ENCODE measurements around the gene KCNB1.

GRCh38 chr20:49381558-49382493 lies 100.6 kb downstream of the KCNB1 start:
- TF ChIP-seq, protein P1, sequence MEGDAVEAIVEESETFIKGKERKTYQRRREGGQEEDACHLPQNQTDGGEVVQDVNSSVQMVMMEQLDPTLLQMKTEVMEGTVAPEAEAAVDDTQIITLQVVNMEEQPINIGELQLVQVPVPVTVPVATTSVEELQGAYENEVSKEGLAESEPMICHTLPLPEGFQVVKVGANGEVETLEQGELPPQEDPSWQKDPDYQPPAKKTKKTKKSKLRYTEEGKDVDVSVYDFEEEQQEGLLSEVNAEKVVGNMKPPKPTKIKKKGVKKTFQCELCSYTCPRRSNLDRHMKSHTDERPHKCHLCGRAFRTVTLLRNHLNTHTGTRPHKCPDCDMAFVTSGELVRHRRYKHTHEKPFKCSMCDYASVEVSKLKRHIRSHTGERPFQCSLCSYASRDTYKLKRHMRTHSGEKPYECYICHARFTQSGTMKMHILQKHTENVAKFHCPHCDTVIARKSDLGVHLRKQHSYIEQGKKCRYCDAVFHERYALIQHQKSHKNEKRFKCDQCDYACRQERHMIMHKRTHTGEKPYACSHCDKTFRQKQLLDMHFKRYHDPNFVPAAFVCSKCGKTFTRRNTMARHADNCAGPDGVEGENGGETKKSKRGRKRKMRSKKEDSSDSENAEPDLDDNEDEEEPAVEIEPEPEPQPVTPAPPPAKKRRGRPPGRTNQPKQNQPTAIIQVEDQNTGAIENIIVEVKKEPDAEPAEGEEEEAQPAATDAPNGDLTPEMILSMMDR (IDR thresholded peaks at IDR 0.05; ENCODE audit: low read depth, low read length, missing input control): no peak
- peak; percentile 55 to 66 for TF ChIP-seq RAD21 (IDR thresholded peaks at IDR 0.05)
- TF ChIP-seq YY1 (IDR thresholded peaks at IDR 0.05): no peak
- TF ChIP-seq JUND (IDR thresholded peaks at IDR 0.05): no peak
- TF ChIP-seq, protein P2, sequence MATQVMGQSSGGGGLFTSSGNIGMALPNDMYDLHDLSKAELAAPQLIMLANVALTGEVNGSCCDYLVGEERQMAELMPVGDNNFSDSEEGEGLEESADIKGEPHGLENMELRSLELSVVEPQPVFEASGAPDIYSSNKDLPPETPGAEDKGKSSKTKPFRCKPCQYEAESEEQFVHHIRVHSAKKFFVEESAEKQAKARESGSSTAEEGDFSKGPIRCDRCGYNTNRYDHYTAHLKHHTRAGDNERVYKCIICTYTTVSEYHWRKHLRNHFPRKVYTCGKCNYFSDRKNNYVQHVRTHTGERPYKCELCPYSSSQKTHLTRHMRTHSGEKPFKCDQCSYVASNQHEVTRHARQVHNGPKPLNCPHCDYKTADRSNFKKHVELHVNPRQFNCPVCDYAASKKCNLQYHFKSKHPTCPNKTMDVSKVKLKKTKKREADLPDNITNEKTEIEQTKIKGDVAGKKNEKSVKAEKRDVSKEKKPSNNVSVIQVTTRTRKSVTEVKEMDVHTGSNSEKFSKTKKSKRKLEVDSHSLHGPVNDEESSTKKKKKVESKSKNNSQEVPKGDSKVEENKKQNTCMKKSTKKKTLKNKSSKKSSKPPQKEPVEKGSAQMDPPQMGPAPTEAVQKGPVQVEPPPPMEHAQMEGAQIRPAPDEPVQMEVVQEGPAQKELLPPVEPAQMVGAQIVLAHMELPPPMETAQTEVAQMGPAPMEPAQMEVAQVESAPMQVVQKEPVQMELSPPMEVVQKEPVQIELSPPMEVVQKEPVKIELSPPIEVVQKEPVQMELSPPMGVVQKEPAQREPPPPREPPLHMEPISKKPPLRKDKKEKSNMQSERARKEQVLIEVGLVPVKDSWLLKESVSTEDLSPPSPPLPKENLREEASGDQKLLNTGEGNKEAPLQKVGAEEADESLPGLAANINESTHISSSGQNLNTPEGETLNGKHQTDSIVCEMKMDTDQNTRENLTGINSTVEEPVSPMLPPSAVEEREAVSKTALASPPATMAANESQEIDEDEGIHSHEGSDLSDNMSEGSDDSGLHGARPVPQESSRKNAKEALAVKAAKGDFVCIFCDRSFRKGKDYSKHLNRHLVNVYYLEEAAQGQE (IDR thresholded peaks at IDR 0.05): peak; percentile 41
- TF ChIP-seq, protein P3, sequence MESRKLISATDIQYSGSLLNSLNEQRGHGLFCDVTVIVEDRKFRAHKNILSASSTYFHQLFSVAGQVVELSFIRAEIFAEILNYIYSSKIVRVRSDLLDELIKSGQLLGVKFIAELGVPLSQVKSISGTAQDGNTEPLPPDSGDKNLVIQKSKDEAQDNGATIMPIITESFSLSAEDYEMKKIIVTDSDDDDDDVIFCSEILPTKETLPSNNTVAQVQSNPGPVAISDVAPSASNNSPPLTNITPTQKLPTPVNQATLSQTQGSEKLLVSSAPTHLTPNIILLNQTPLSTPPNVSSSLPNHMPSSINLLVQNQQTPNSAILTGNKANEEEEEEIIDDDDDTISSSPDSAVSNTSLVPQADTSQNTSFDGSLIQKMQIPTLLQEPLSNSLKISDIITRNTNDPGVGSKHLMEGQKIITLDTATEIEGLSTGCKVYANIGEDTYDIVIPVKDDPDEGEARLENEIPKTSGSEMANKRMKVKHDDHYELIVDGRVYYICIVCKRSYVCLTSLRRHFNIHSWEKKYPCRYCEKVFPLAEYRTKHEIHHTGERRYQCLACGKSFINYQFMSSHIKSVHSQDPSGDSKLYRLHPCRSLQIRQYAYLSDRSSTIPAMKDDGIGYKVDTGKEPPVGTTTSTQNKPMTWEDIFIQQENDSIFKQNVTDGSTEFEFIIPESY (IDR thresholded peaks at IDR 0.05): no peak
- TF ChIP-seq, protein P4, sequence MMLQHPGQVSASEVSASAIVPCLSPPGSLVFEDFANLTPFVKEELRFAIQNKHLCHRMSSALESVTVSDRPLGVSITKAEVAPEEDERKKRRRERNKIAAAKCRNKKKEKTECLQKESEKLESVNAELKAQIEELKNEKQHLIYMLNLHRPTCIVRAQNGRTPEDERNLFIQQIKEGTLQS (IDR thresholded peaks at IDR 0.05): no peak
- TF ChIP-seq GABPA (IDR thresholded peaks at IDR 0.05 in 1 of 2, conservative IDR thresholded peaks at IDR 0.05 in 1 of 2): no peak
- TF ChIP-seq EGR1 (IDR thresholded peaks at IDR 0.05; ENCODE audit: low read depth in 2 of 2): no peak
- TF ChIP-seq FOXA1 (IDR thresholded peaks at IDR 0.05): no peak
- no peak for TF ChIP-seq SP1 (IDR thresholded peaks at IDR 0.05)
- TF ChIP-seq NR2F2 (IDR thresholded peaks at IDR 0.05): no peak
- TF ChIP-seq RXRA (IDR thresholded peaks at IDR 0.05): peak; percentile 43 to 70
